ENCODE measurements around the gene RGS7BP.
A peak's percentile ranks its signal among the peaks of the same experiment; 100 is the strongest.

RGS7BP gene

DNA sequence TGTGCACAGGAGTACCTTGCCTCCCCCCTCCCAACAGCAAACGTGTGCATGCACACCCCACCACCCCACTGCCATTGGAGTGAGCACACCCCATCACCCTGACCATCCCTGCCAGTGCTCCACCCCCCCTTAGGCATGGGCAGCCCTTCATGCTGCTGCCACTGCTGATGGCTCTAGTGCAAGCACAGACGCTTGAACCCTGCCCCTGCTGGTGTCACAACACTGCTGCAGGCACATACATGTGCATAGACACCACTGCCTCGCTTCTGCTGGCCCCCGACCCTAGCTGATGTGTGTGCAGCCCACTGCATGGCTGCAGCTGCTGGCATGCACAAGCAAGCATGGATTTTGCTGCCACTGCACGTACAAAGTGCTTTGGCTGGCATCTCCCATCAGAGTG lies 16.0 kb upstream of the RGS7BP start:
- ChIA-PET CTCF (no interaction called here), POLR2A (no interaction called here)
- TF ChIP-seq, protein P1, sequence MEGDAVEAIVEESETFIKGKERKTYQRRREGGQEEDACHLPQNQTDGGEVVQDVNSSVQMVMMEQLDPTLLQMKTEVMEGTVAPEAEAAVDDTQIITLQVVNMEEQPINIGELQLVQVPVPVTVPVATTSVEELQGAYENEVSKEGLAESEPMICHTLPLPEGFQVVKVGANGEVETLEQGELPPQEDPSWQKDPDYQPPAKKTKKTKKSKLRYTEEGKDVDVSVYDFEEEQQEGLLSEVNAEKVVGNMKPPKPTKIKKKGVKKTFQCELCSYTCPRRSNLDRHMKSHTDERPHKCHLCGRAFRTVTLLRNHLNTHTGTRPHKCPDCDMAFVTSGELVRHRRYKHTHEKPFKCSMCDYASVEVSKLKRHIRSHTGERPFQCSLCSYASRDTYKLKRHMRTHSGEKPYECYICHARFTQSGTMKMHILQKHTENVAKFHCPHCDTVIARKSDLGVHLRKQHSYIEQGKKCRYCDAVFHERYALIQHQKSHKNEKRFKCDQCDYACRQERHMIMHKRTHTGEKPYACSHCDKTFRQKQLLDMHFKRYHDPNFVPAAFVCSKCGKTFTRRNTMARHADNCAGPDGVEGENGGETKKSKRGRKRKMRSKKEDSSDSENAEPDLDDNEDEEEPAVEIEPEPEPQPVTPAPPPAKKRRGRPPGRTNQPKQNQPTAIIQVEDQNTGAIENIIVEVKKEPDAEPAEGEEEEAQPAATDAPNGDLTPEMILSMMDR (IDR thresholded peaks at IDR 0.05; ENCODE audit: insufficient read depth, low read length, missing control alignments), result no peak
- no peak overlapping the region for H3K4me3 ChIP-seq (ENCODE audit: low read depth, low read length)
- DNase-seq (ENCODE audit: low read depth, low spot score), result no peak

- TF ChIP-seq, protein P1 (IDR thresholded peaks at IDR 0.05; ENCODE audit: insufficient read depth, low read length, missing control alignments), result no peak
- no peak for DNase-seq (ENCODE audit: low read depth, low spot score)
- H3K4me3 ChIP-seq (ENCODE audit: low read depth, low read length), result no peak overlapping the region
- CTCF ChIA-PET, result no interaction called here
- POLR2A ChIA-PET, result no interaction called here
Observed at GRCh38 chr5:64497386-64497785, 8.4 kb upstream of the RGS7BP start.

DNA sequence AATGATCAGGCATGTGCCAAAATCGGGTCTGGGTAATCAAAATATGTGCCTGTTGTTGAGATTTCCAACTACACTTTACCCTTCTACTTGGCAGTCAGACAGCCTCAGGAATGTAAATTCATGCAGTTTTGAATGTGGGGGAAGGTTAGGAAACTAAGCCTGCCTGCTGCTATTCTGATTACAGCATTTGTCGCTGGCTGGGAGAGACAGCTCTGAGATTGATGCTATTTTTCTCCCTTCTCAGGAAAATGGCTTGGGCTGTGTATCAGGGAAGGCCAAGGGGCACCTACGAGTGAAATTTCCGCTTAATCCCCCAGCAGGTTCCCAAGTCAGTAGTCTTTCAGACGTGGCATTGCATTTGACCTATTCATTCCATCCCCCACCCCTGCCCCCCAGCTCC lies 3.6 kb upstream of the RGS7BP start:
- no peak overlapping the region for H3K4me3 ChIP-seq (ENCODE audit: low read depth, low read length)
- TF ChIP-seq, protein P1 (IDR thresholded peaks at IDR 0.05; ENCODE audit: insufficient read depth, low read length, missing control alignments), result no peak
- ChIA-PET POLR2A (no interaction called here), CTCF (no interaction called here)
- DNase-seq (ENCODE audit: low read depth, low spot score), result no peak

DNA sequence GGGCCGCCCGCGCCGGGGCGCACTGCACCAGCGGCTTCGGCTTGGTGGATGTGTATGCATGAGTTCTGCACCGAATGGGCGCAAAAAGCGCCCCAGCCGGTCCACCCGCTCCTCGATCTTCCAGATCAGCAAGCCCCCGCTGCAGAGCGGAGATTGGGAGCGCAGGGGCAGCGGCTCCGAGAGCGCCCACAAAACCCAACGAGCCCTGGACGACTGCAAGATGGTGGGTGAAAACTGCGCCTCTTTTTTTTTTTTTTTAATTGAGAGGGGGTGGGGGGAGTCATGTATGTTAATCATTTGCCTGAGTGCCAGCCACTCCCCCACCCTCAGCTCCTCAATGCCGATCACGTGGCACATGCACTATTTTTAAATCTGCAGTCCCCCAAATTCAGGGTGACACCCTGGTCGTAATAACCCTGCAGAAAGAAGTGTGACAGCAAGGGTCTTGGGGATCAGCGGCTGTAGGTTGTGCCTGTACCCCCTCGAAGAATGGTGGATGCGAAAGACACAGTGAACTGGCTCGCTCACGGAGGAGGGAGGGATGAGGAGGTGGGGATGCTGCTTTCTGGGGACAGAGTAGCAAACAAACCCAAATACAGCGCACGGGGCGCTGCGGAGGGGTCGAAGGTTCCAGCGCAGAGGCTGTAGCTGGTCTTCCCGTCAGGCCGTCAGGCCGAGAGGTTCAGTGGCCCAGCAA lies 900 bp downstream of the RGS7BP start:
- TF ChIP-seq, protein P1 (IDR thresholded peaks at IDR 0.05; ENCODE audit: insufficient read depth, low read length, missing control alignments), result no peak
- no peak for DNase-seq (ENCODE audit: low read depth, low spot score)
- ChIA-PET POLR2A (no interaction called here), CTCF (no interaction called here)
- peak overlapping the region; percentile 40 for H3K4me3 ChIP-seq (ENCODE audit: low read depth, low read length)

GRCh38 chr5:64507264-64507605 lies 1.4 kb downstream of the RGS7BP start:
- no peak for DNase-seq (ENCODE audit: low read depth, low spot score)
- TF ChIP-seq, protein P1 (IDR thresholded peaks at IDR 0.05; ENCODE audit: insufficient read depth, low read length, missing control alignments), result no peak
- ChIA-PET CTCF (no interaction called here), POLR2A (no interaction called here)
- no peak overlapping the region for H3K4me3 ChIP-seq (ENCODE audit: low read depth, low read length)

DNA sequence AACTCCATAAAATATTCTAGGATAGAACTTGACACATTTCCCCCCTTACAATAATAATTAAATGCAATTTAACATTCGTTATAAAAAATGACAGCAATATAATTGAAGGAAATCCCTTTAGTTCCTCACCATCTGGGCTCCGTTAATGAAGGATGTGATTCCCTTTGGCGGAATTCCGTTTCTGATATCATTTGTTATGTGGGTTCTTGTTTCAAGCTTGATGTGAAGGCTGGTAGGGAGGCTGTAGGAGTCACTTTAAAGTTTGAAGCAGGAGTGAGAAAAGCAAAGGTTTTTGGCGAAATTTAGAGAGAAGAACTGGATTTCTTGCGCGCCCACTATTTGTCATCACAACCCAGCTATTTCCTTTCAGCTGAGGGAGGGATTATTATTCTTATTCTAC lies 4.0 kb downstream of the RGS7BP start:
- ChIA-PET CTCF (no interaction called here), POLR2A (no interaction called here)
- H3K4me3 ChIP-seq (ENCODE audit: low read depth, low read length), result no peak overlapping the region
- TF ChIP-seq, protein P1 (IDR thresholded peaks at IDR 0.05; ENCODE audit: insufficient read depth, low read length, missing control alignments), result no peak
- DNase-seq (ENCODE audit: low read depth, low spot score), result no peak

Measured in AG04449 (cell line).